H9 (cell line): ENCODE measurements around the gene RUSF1. TPM values are rescaled to one million over a fixed set of nuclear protein-coding genes. Genes with fewer than 3 reads are reported as not detected.

Experiments
- DNase-seq: peaks from one replicate; pipeline ENCODE4 v3.0.0-alpha.2; 2017
- H2AFZ ChIP-seq: one replicate; pipeline ENCODE4 v1.6.1; 2013; ENCODE audit warnings: mild to moderate bottlenecking, low read length, control low read depth, moderate library complexity
- H2AK5ac ChIP-seq: 2 replicates; pipeline ENCODE4 v1.6.1; 2013; ENCODE audit warnings: low read length, control low read depth, mixed read lengths; ENCODE audit not compliant: insufficient read length
- H2BK120ac ChIP-seq: one replicate; pipeline ENCODE4 v1.6.1; 2013; ENCODE audit warnings: low read depth, mild to moderate bottlenecking, low read length, control low read depth, inconsistent platforms; ENCODE audit not compliant: poor library complexity, severe bottlenecking
- H2BK12ac ChIP-seq: 2 replicates; pipeline ENCODE4 v1.6.1; 2013; ENCODE audit warnings: low read length, control low read depth, mixed read lengths, low read depth; ENCODE audit not compliant: insufficient read length
- H2BK15ac ChIP-seq: 2 replicates; pipeline ENCODE4 v1.6.1; 2013; ENCODE audit warnings: low read depth, low read length, control low read depth
- H2BK20ac ChIP-seq: one replicate; pipeline ENCODE4 v1.6.1; 2013; ENCODE audit warnings: low read depth, mild to moderate bottlenecking, low read length, control low read depth, inconsistent platforms; ENCODE audit not compliant: poor library complexity, severe bottlenecking
- H2BK5ac ChIP-seq: 2 replicates; pipeline ENCODE4 v1.6.1; 2013; ENCODE audit warnings: low read length, control low read depth, mixed read lengths; ENCODE audit not compliant: insufficient read length
- H3K14ac ChIP-seq: 2 replicates; pipeline ENCODE4 v1.6.1; 2013; ENCODE audit warnings: low read length, control low read depth; ENCODE audit not compliant: insufficient read depth
- H3K18ac ChIP-seq: 2 replicates; pipeline ENCODE4 v1.6.1; 2013; ENCODE audit warnings: low read depth, mild to moderate bottlenecking, mixed read lengths, low read length, control low read depth; ENCODE audit not compliant: insufficient read length
- H3K23ac ChIP-seq: 2 replicates; pipeline ENCODE4 v1.6.1; 2013; ENCODE audit warnings: low read length, control low read depth, mixed read lengths, low read depth; ENCODE audit not compliant: insufficient read length
- H3K23me2 ChIP-seq: 2 replicates; pipeline ENCODE4 v1.6.1; 2013; ENCODE audit warnings: low read depth, mild to moderate bottlenecking, mixed read lengths, low read length, control low read depth; ENCODE audit not compliant: insufficient read length, poor library complexity, severe bottlenecking
- H3K27ac ChIP-seq: 2 replicates; pipeline ENCODE4 v1.5.1; 2013; ENCODE audit warnings: low read length, control low read depth, mixed read lengths, low read depth; ENCODE audit not compliant: insufficient read length
- H3K27me3 ChIP-seq: 2 replicates; pipeline ENCODE4 v1.6.1; 2013; ENCODE audit warnings: low read length, control low read depth, inconsistent platforms; ENCODE audit not compliant: insufficient read depth
- H3K4ac ChIP-seq: 2 replicates; pipeline ENCODE4 v1.6.1; 2013; ENCODE audit warnings: low read depth, mild to moderate bottlenecking, control low read depth, inconsistent platforms, low read length, moderate library complexity
- H3K4me1 ChIP-seq: 2 replicates; pipeline ENCODE4 v1.6.1; 2013; ENCODE audit warnings: low read length, control low read depth, inconsistent platforms; ENCODE audit not compliant: insufficient read depth
- H3K4me2 ChIP-seq: 2 replicates; pipeline ENCODE4 v1.6.1; 2013; ENCODE audit warnings: low read length, control low read depth, mixed read lengths; ENCODE audit not compliant: insufficient read length, insufficient read depth
- H3K56ac ChIP-seq: 2 replicates; pipeline ENCODE4 v1.6.1; 2013; ENCODE audit warnings: low read depth, mild to moderate bottlenecking, mixed read lengths, low read length, control low read depth; ENCODE audit not compliant: insufficient read length
- H3K79me1 ChIP-seq: 2 replicates; pipeline ENCODE4 v1.6.1; 2013; ENCODE audit warnings: low read depth, mild to moderate bottlenecking, moderate library complexity, low read length, control low read depth, inconsistent platforms; ENCODE audit not compliant: insufficient read depth, poor library complexity, severe bottlenecking
- H3K79me2 ChIP-seq: 2 replicates; pipeline ENCODE4 v1.6.1; 2013; ENCODE audit warnings: low read length, control low read depth, inconsistent platforms; ENCODE audit not compliant: insufficient read depth
- H3K9ac ChIP-seq: 2 replicates; pipeline ENCODE4 v1.6.1; 2013; ENCODE audit warnings: low read length, control low read depth, mixed read lengths; ENCODE audit not compliant: insufficient read length; ENCODE audit errors: extremely low read depth
- H3K9me3 ChIP-seq: one replicate; pipeline ENCODE4 v1.6.1; 2013; ENCODE audit warnings: low read depth, low read length, inconsistent platforms; ENCODE audit not compliant: control insufficient read depth
- H3T11ph ChIP-seq: one replicate; pipeline ENCODE4 v1.6.1; 2013; ENCODE audit warnings: mild to moderate bottlenecking, low read length, control low read depth, inconsistent platforms
- H4K20me1 ChIP-seq: one replicate; pipeline ENCODE4 v1.6.1; 2013; ENCODE audit not compliant: control insufficient read depth, insufficient read length, insufficient read depth
- H4K5ac ChIP-seq: 2 replicates; pipeline ENCODE4 v1.6.1; 2013; ENCODE audit warnings: low read depth, mild to moderate bottlenecking, mixed read lengths, low read length, control low read depth; ENCODE audit not compliant: insufficient read length
- H4K8ac ChIP-seq: replicated peaks from 2 replicates; pipeline ENCODE4 v1.6.1; 2013; ENCODE audit warnings: low read length, control low read depth, mixed read lengths, low read depth; ENCODE audit not compliant: insufficient read length
- H4K91ac ChIP-seq: 2 replicates; pipeline ENCODE4 v1.6.1; 2013; ENCODE audit warnings: low read depth, mild to moderate bottlenecking, moderate library complexity, mixed read lengths, low read length, control low read depth; ENCODE audit not compliant: insufficient read length
- H3K27ac Mint-ChIP-seq, 3 experiments: 2 replicates in 2 of 3; 3 replicates in 1 of 3; pipeline ENCODE4 v1.8.0; 2020 to 2021; ENCODE audit warnings: mixed read lengths in 3 of 3, mild to moderate bottlenecking in 1 of 3, moderate library complexity in 1 of 3
- H3K27me3 Mint-ChIP-seq: 2 replicates; pipeline ENCODE4 v1.8.0; 2021; ENCODE audit warnings: low read depth, mild to moderate bottlenecking, moderate library complexity, mixed read lengths
- H3K36me3 Mint-ChIP-seq, 3 experiments: 2 replicates in 2 of 3; 3 replicates in 1 of 3; pipeline ENCODE4 v1.8.0; 2020 to 2021; ENCODE audit warnings: low read depth in 3 of 3, mixed read lengths in 3 of 3; ENCODE audit not compliant: insufficient read depth in 1 of 3
- H3K4me1 Mint-ChIP-seq, 2 experiments: 2 replicates each; pipeline ENCODE4 v1.8.0; 2020; ENCODE audit warnings: mixed read lengths in 2 of 2
- H3K4me3 Mint-ChIP-seq, 2 experiments: 2 replicates in 1 of 2; 3 replicates in 1 of 2; pipeline ENCODE4 v1.8.0; 2020 to 2021; ENCODE audit warnings: mild to moderate bottlenecking in 2 of 2, mixed read lengths in 2 of 2, moderate library complexity in 1 of 2
- H3K9me3 Mint-ChIP-seq, 2 experiments: 2 replicates in 1 of 2; 3 replicates in 1 of 2; pipeline ENCODE4 v1.8.0; 2020; ENCODE audit warnings: mild to moderate bottlenecking in 2 of 2, mixed read lengths in 2 of 2, moderate library complexity in 1 of 2
- CTCF ChIP-seq: fragments of 200-600 bp; sonication (generic); conservative IDR thresholded peaks from 3 replicates; pipeline ENCODE4 v1.8.0; 2021; ENCODE audit warnings: antibody characterized with exemption, mild to moderate bottlenecking
- WGBS: extraction: QIAGEN DNeasy Blood & Tissue Kit; methylation state at CpG from one replicate; pipeline ENCODE4 v1.1.7; 2013; ENCODE audit warnings: missing lambda C conversion rate, low lambda C conversion rate, mixed read lengths; ENCODE audit not compliant: insufficient read length; ENCODE audit errors: extremely low coverage; 5-methylcytosine and 5-hydroxymethylcytosine counted together
- total RNA-seq: library from RNA; stranded (reverse); gene quantifications from 2 replicates; pipeline ENCODE4 v1.2.1, GENCODE V29; 2021

Gene RUSF1
- total RNA-seq, 1 experiment from 2014 or later: 33.4 TPM

- Histone ChIP-seq H2AK5ac (no peak overlapping the region), H3K27ac (no peak overlapping the region), H3K79me2 (no peaks in the 10 kb centered on the region), H4K8ac (no peak overlapping the region), H3K23me2 (peaks cover 11% of the 10 kb centered on the region), H4K5ac (no peak overlapping the region), H4K20me1 (no peaks in the 10 kb centered on the region), H2BK120ac (no peak overlapping the region), H3K4me1 (no peaks in the 10 kb centered on the region), H3K4me2 (peak overlapping the region; percentile 62), H2AFZ (no peak overlapping the region), H3K27me3 (peaks cover 13% of the 10 kb centered on the region; the same call in 1 of the 2 replicates), H2BK12ac (no peak overlapping the region), H2BK5ac (no peak overlapping the region), H3K14ac (no peak overlapping the region), H4K91ac (no peak overlapping the region), H3K9ac (no peak overlapping the region), H3K18ac (no peak overlapping the region), H3K23ac (no peak overlapping the region), H3K4ac (no peak overlapping the region), H2BK15ac (no peak overlapping the region), H3T11ph (no peak overlapping the region), H3K56ac (no peak overlapping the region), H3K79me1 (no peaks in the 10 kb centered on the region), H2BK20ac (no peak overlapping the region), H3K9me3 (no peaks in the 10 kb centered on the region)
- Mint-ChIP-seq H3K27me3 (peaks cover 59% of the 10 kb centered on the region), H3K4me3 (peak overlapping the region; percentile 67 to 84), H3K27ac (no peak overlapping the region), H3K36me3 (peaks cover 9 to 25% (median 15%) of the 10 kb centered on the region in 3 experiments), H3K4me1 (peaks cover 8 to 13% of the 10 kb centered on the region in 2 experiments), H3K9me3 (peaks cover 0 to 2% of the 10 kb centered on the region in 2 experiments; a peak in 1 of 5 replicates)
- DNase-seq: peak; percentile 85
- TF ChIP-seq CTCF: no peak
- no CpG with 5 or more reads among the region's 60 CpGs for WGBS
These were observed 20.3 kb downstream of the RUSF1 start for GRCh38 chr16:31487720-31488467.
